SH-SY5Y (cell line): ENCODE measurements around the gene RGS9BP.

Experiments
- GATA2 ChIP-seq: IDR thresholded peaks from 2 replicates; pipeline ENCODE4 v1.6.1; 2011; ENCODE audit warnings: mild to moderate bottlenecking, low read depth, low read length
- GATA3 ChIP-seq: IDR thresholded peaks from 2 replicates; pipeline ENCODE4 v1.6.1; 2011; ENCODE audit warnings: low read depth, mild to moderate bottlenecking, low read length, moderate library complexity

DNA sequence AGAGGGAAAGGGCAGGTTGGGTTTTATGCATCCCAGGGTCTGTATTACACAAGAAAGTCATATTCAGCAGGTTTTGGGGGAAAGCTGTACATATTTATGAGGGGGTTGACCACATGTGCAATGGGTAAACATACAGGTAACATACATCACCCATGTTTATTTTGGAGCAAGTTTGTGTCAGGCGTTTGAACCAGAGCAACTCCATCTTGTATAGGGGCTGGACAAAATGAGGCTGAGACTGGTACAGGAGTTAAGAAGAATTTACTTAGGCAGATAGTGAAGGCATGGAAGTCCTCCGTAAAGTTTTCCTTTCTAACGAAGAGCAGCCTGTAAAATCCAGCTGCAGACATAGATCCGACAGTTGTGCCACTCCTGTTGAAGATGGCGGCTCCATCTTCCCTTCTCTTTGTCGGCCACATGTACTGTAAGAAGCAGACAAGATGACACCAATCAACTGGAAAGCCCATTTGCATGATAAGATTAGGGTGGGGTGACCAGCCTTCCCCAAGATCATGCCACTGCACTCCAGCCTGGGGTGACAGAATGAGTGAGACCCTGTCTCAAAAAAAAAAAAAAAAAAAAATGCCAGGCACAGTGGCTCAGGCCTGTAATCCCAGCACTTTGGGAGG lies 11.3 kb downstream of the RGS9BP start:
- no peak for TF ChIP-seq GATA2
- no peak for TF ChIP-seq GATA3
